Activated T-cell treated with anti-CD3 and anti-CD28 coated beads for 48 hours (primary cell): Measurements from ENCODE around the gene KAZN.

Experiments
- DNase-seq: peaks from one replicate; pipeline ENCODE4 v3.0.0-alpha.2; 2020; ENCODE audit warnings: low read depth

Gene KAZN

GRCh38 chr1:14857436-14858195 is 259.1 kb downstream of the KAZN start:
- DNase-seq, result no peak

DNA sequence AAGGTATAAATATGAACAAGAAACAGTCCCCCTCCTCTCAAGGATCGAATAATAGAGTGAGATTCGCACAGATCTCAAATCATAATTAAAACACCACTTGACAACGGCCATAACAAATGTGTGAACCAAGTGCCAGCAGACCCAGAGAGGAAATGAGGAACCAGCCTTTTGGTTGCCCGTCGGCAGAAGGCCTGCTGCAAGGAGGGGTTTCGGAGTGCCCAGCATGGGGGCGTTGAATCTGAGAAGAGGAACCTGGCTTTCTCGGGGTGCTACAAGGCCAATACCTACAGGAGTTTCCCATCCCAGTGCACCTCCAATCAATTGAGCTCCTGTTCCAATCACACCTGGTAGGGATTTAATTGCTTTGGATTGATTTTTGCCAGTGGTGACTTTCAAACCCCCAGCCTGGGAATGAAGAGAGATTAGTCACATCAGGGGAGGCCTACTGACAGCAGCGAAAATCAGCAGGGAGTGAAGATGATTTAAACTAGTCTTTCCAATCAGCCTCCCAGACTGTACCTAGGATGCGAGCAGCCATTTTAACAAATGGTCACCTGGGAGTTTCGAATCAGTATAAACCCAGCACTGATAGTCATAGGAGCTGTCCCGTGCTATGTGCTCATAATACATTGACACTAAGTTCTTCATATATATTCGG is 263.8 kb downstream of the KAZN start:
- DNase-seq, result no peak

- no peak for DNase-seq
Observed at GRCh38 chr1:14865106-14865505, 266.6 kb downstream of the KAZN start.

DNA sequence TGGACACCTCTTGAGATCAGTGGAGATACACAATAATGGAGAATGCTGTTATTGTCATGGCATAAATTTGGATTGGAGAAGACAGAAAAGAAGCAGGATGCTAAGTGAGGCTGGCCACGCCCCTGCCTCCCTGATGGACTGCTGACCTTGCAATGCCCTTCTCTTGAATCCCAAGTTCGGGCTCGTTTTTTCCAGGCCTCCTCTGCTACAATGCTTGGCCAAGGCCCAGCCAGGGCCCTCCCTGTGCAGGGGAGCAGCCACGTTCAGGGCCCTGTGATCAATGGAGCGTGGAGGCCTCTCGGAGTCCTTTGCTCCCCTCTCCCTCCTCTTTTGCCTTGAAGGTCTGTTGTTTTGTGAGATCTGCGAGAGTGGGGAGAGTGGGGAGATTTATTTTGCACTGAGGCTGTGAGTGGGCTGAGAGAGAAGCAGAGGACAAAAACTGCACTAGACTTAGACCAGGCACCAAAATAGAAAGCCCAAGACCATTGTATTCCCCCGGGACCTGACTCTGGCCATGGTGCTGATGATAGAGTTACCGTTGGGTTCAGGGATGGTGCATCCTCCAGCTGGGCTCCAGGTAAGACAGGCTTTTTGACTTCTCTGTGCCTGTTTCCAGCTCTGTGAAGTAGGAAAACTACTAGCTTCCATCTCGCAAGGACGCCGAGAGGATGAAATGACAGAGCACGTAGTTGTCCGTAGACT is 268.6 kb downstream of the KAZN start:
- no peak for DNase-seq

DNA sequence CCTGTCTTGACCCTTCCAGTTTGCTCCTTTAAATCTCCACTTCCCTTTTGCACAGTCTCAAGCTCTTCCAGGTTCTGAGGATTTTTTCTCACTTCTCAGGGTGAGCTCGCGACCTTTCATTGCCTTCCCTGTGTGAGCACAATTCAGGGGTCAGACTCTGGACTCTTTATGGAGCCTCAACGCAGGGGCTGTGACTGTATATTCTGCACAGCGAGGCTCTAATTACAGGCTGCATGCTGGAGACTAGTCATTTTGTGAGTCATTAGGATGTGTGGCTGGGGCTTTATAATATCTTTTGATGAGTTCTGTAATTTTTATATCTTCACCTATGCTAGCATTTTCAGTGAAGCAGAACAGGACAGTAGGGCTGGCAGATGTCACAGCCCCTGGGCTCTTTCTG is 270.7 kb downstream of the KAZN start:
- DNase-seq, result no peak

DNA sequence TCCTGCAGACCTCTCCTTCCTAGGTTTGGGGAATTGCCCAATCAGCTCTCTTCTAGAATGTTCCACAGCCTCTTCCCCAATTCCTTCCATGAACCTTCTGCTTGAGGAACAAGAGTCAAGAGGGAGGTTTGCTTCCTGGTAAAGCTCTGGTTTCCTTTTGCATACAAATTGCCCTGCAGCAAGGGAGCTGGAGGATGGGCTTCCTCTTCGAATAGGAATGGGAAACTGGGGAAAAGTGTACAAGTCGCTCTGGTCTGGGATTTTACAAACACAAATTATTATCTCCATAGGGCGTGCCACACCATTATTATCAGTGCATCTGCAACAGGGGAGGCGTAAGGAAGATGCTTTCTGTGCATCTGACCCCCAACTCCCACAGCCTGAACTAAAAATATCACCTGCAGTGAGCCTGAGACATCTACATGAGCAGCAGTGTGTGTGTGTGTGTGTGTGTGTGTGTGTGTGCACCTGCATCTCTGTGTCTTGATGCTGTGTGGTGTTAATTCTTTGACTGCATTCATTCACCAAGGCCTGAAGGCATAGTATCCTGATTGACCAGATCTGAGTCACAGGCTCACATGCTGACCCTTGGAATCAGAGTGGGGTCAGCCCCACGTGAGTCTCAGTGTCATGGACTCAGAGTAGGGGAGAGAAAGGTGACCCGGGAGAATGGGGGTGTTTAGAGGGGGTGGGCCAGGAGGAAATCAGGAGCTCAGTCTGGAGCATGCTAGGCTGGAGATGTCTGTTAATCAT is 272.9 kb downstream of the KAZN start:
- no peak for DNase-seq

- no peak for DNase-seq
Observed at GRCh38 chr1:14872762-14873161, 274.3 kb downstream of the KAZN start.

- no peak for DNase-seq
Observed at GRCh38 chr1:14873677-14874076, 275.2 kb downstream of the KAZN start.

DNA sequence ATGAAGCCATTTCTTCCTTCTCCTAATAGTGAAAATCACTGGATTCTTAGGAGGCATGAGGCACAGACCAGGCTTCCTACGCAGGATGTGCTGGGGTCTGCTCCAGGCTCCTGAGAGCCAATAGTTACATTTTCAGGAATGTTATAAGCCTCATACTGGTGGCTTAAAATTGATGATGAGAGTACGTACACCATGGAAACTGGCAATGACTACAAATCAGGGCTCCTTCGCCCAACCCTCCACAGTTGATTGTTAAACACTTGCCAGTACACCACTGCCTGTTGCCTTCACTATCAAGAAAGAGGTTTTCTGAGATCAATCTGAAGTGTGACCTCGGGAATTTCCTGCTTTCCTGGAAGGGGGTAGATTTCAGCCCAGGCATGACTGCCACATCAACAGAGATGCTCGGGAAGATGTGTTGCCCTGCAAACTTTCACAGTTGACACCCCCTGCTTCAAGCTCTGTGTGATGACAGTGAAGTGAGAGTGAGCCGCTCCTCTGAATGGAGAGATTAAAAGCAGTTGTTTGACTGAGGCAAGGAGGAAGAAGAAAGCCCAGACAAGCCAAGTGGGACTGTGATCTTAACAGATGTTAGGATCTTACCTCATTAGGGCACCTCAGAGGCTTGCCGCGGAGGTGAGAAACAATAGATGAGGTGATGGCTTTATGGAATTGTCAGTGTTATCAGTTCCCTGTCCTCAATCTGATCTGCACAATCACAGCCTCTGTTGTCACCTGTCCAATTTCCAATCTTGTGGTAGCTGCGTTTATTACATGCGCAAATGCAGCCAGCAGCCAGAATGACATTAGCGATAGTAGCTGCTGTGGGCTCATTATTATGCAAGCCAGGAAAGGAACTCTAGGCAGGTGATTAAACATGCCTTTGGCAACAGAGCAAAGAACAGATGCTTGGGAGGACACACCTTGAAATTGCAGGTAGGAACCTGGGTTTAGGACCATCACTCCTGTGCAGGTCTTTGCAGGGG is 277.3 kb downstream of the KAZN start:
- DNase-seq, result no peak

GRCh38 chr1:14876747-14877146 is 278.3 kb downstream of the KAZN start:
- DNase-seq, result no peak

GRCh38 chr1:14877224-14877623 is 278.7 kb downstream of the KAZN start:
- no peak for DNase-seq

DNA sequence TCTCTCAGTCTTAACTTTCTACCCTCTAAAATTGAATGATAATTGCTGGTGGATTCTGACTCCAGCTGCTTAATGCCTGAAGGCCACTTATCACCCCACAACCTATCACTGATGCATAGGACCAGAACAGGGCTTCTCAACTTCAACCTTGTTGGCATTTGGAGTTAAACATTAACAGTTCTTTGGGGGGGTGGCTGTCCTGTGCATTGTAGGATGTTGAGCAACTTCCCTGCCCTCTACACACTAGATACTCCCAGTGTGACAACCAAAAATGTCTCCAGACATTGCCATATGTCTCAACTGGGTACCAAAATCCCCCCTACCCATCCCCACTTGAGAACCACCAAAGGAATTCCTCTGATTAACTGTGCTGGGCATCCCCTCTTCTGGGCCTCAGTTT is 279.6 kb downstream of the KAZN start:
- DNase-seq, result no peak

DNA sequence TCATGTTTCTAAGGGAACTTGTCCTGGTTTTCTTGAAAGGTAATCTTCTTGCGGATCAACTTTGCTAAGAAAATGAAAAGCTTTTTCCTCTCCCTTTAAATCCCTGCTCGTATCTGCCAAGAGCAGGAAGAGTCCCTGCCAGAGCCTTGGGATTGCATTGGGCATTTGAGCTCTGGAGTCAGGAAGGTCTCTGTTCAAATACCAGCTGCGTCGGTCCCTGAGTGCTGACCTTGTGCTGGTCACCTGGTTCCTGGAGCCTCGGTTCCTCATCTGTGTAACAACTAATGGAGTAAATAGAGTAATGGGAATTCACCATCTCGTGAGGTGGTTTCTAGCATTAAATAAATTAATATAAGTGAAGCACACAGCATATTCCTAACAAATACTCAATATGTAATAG is 280.5 kb downstream of the KAZN start:
- DNase-seq, result no peak

- DNase-seq, result no peak
Observed at GRCh38 chr1:14880456-14881316, 282.2 kb downstream of the KAZN start.

DNA sequence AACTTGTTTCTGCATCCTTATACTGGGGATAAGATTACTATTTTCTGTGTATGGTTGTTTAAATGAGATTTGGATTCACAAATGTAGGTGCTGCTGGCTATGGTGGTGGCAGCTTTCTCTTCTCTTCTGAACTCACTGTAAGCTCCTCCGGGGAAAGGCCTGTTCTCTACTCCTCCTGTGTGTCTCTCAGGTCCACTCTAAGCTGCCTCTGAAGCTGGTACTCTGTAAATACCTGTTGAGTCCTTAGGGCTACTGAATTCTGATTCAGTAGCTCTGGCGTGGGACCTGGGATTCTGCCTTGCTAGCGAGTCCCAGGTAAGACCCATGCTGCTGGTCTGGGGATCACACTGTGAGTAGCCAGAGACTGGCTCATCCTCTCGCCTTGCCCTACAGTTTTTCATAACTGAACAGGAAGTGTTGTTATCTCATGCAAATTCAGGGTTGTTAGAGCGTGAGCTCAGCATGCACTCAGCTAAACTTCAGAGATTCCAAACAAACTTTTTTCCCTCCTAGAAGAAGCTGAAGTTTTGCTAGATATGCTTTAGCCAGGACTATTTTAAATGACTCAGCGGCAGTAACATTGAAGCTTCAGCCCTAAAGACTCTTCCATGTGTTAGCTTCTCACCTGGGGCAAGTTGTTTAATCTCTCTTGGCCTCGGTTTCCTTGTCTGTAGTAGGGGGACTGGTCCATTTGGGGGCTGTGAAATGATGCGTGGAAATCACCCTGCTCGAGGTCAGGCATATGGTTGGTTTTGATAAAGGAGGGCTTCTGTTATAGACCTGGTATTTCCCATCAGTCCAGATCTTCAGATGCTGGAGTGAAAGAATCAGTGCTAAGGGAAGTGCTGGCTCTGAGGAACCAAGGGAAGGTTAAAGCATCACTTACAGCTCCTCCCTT is 283.5 kb downstream of the KAZN start:
- DNase-seq, result no peak

GRCh38 chr1:14884614-14885175 is 286.2 kb downstream of the KAZN start:
- no peak for DNase-seq

DNA sequence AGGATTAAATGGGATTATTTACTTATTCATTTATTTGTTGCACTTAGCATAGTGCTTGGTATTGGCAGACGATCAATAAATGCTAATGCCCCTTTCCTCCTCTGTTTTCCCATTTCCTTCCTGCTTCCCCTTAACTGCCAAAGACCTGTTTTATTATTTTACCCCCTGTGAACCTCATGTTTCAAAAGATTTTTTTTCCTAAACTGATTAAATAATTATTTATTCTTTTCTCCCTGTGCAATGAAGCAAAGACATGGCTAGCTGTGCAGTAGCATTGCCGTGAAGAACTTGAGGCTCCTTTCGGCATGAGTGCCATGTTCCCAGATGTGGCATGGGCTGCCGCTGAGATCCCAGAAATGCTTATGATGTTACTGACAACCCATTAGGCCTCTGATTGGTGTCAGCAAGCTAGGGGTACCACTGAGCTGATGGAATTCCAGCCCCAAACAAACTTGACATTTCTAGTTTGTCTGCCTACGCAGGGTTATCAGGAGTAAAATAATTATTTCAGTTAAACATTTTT is 288.6 kb downstream of the KAZN start:
- no peak for DNase-seq

DNA sequence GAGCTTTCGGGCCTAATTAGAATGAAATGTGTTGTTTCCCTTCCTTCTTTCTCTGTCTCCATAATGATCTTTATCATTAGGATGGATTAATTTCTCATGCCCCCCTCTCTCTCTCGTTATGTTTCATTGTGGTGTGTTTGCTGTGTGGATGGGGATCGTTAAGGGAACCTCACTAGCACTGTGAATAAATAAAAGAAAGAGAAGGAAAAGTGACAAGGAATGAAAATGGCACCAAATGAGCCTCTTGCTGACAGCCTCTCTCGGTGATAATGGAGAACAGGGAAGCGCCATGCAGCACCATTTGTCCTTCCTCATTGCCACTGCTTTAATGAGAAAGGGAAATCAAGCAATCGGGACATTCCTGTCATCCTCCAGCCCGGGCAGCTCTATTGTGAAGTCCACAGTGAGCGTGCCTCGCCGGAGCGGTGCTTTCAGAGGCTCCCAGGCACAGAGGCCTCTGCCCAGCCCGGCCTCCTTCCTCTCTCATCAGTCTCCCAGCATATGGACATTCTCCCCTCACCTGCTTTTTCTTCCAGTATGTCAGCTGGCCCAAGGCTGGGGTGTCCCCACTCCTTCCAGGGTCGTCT is 289.4 kb downstream of the KAZN start:
- DNase-seq, result no peak
